Middle frontal gyrus (tissue), 1 donor: ENCODE results near the gene SPTBN5.
A peak's percentile ranks its signal among the peaks of the same experiment; 100 is the strongest.
"Not testable (repeated sequence)": the region's sequence is repeated elsewhere in the genome, so short reads cannot be mapped to it uniquely, and the experiment has no call there.

ENCODE experiments used
- DNase-seq: peaks from one replicate; pipeline ENCODE4 v3.0.0-alpha.2; 2015; ENCODE audit warnings: low spot score; ENCODE audit errors: extremely low spot score

SPTBN5 gene

GRCh38 chr15:41849204-41849603 lies 44.6 kb downstream of the SPTBN5 start:
- DNase-seq: no peak

GRCh38 chr15:41848631-41849030 lies 45.2 kb downstream of the SPTBN5 start:
- DNase-seq: no peak

GRCh38 chr15:41847981-41848380 lies 45.9 kb downstream of the SPTBN5 start:
- no peak for DNase-seq

GRCh38 chr15:41847206-41847605 lies 46.6 kb downstream of the SPTBN5 start:
- DNase-seq: no peak

GRCh38 chr15:41844814-41845213 lies 49.0 kb downstream of the SPTBN5 start:
- DNase-seq: no peak

GRCh38 chr15:41843571-41843970 lies 50.3 kb downstream of the SPTBN5 start:
- DNase-seq: no peak

GRCh38 chr15:41842229-41842628 lies 51.6 kb downstream of the SPTBN5 start:
- no peak for DNase-seq

- no peak for DNase-seq
Observed at GRCh38 chr15:41841131-41841530, 52.7 kb downstream of the SPTBN5 start.

- no peak for DNase-seq
Observed at GRCh38 chr15:41840673-41841072, 53.2 kb downstream of the SPTBN5 start.

- DNase-seq: no peak
Observed at GRCh38 chr15:41839781-41840491, 53.9 kb downstream of the SPTBN5 start.

GRCh38 chr15:41838400-41838897 lies 55.4 kb downstream of the SPTBN5 start, which contains the start of gene PLA2G4B:
PLA2G4B (plus strand) TSS chr15:41838847; CDS start chr15:41838914, 67 bp downstream.
- no peak for DNase-seq

GRCh38 chr15:41836713-41837454 lies 57.0 kb downstream of the SPTBN5 start:
- no peak for DNase-seq

- DNase-seq: no peak
Observed at GRCh38 chr15:41836073-41836472, 57.8 kb downstream of the SPTBN5 start.

- no peak for DNase-seq
Observed at GRCh38 chr15:41834096-41834495, 59.8 kb downstream of the SPTBN5 start.

GRCh38 chr15:41832875-41833274 lies 61.0 kb downstream of the SPTBN5 start:
- no peak for DNase-seq

GRCh38 chr15:41832208-41832607 lies 61.6 kb downstream of the SPTBN5 start:
- no peak for DNase-seq

- not testable (repeated sequence) for DNase-seq
Observed at GRCh38 chr15:41831291-41831690, 62.6 kb downstream of the SPTBN5 start.

- DNase-seq: no peak
Observed at GRCh38 chr15:41829959-41830646, 63.8 kb downstream of the SPTBN5 start.

GRCh38 chr15:41828807-41829141 lies 65.1 kb downstream of the SPTBN5 start:
- DNase-seq: no peak

GRCh38 chr15:41827880-41828806 lies 65.7 kb downstream of the SPTBN5 start, which contains the start of gene JMJD7:
JMJD7 (plus strand) TSS chr15:41828092; CDS start chr15:41828125, 33 bp downstream.
- DNase-seq: peak; percentile 80
